ENCODE results near the gene DEPDC1. TPM values are rescaled to one million over a fixed set of nuclear protein-coding genes. Genes with fewer than 3 reads are reported as not detected.

DEPDC1 gene
- total RNA-seq, 1 donor from 2014 or later, result 2.6 TPM

DNA sequence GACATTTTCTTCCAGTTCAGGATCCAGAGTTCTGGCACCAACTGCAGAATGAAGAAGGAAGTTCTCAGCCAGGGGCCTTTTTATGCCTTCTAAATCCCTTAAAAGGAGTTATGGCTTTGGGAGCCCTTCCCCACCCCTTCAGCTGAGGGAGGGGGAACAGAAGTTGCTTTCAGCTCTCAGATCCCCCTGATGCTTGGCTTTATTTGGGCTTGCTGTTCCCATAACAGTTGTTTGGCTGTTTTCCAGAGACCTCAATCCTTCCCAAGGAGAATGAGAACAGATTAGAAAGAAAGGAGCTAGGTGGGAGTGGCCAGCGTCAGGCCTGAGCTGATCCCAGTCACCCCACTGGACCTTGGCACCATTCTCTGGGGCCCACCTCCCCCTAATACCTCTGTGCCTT is 47.0 kb downstream of the DEPDC1 start, which contains the start of gene RPE65:
RPE65 (minus strand) TSS at position 54 of the 400 bp plus-strand sequence; CDS start at position 5, 49 bp downstream.
- H3K36me3 Mint-ChIP-seq (ENCODE audit: low read depth, unreplicated experiment), result no peaks in the 10 kb centered on the region
- no peak for TF ChIP-seq EZH2 (IDR thresholded peaks at IDR 0.05; ENCODE audit: insufficient read depth, low read length)
- no peaks in the 10 kb centered on the region for H3K4me1 Mint-ChIP-seq (ENCODE audit: low read depth, unreplicated experiment)
- H3K27me3 Mint-ChIP-seq (ENCODE audit: low read depth, unreplicated experiment), result peaks cover 2% of the 10 kb centered on the region
- H3K27ac ChIP-seq (ENCODE audit: low read depth, low read length), result no peak within 1 kb of the TSS
- no peaks in the 10 kb centered on the region for H3K79me2 ChIP-seq (ENCODE audit: insufficient read depth, low read length)
- H3K4me3 ChIP-seq (ENCODE audit: insufficient read depth, low read depth, low read length), result no peak within 1 kb of the TSS
- H3K9me3 Mint-ChIP-seq (ENCODE audit: unreplicated experiment), result peaks cover 4% of the 10 kb centered on the region
- peaks cover 7% of the 10 kb centered on the region for H3K4me1 ChIP-seq (ENCODE audit: insufficient read depth, low read length)
- peak within 1 kb of the TSS; percentile 54 for H3K27ac Mint-ChIP-seq (ENCODE audit: unreplicated experiment)
- no peak within 1 kb of the TSS for H3K9ac ChIP-seq (ENCODE audit: low read length)
- no peaks in the 10 kb centered on the region for H4K20me1 ChIP-seq (ENCODE audit: insufficient read depth, low read length)
- DNase-seq (ENCODE audit: low read depth), result peak; percentile 16
- no peak for FAIRE-seq
- H3K9me3 ChIP-seq (ENCODE audit: insufficient read depth, low read depth, low read length), result no peaks in the 10 kb centered on the region
- peak within 1 kb of the TSS; percentile 0 for H2AFZ ChIP-seq (ENCODE audit: low read depth, low read length)
- H3K27me3 ChIP-seq (ENCODE audit: insufficient read depth, low read length), result no peaks in the 10 kb centered on the region
- H3K36me3 ChIP-seq (ENCODE audit: insufficient read depth, low read length), result no peaks in the 10 kb centered on the region
- no peak within 1 kb of the TSS for H3K4me2 ChIP-seq (ENCODE audit: low read length)
- H3K4me3 Mint-ChIP-seq (ENCODE audit: unreplicated experiment), result no peak within 1 kb of the TSS

DNA sequence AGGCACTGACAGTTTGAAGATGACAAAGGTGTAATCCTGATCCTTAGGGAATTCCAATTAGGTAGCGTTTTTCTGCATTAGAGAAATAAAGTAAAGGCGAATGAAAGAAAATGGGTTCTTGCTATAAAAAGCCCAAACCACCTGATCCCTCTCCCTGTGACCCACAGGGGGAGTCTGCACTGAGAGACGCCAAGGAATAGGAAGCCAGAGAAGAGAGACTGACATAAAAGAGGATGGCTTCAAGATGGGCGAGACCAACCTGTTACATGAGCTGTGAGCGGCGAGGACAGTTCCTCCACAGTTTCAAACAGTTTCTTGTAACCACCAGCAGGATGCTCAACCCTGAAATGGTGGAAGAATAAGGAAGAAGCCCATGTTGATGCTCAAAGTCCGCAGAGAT is 48.5 kb downstream of the DEPDC1 start:
- Mint-ChIP-seq H3K9me3 (ENCODE audit: unreplicated experiment) (peaks cover 2% of the 10 kb centered on the region), H3K36me3 (ENCODE audit: low read depth, unreplicated experiment) (no peaks in the 10 kb centered on the region), H3K4me1 (ENCODE audit: low read depth, unreplicated experiment) (peaks cover 2% of the 10 kb centered on the region), H3K27me3 (ENCODE audit: low read depth, unreplicated experiment) (peaks cover 2% of the 10 kb centered on the region), H3K4me3 (ENCODE audit: unreplicated experiment) (no peak overlapping the region), H3K27ac (ENCODE audit: unreplicated experiment) (no peak overlapping the region)
- H3K9ac ChIP-seq (ENCODE audit: low read length), result no peak overlapping the region
- no peak overlapping the region for H3K27ac ChIP-seq (ENCODE audit: low read depth, low read length)
- no peak for TF ChIP-seq CTCF (IDR thresholded peaks at IDR 0.05; ENCODE audit: insufficient read depth, low read depth, low read length)
- no peak for TF ChIP-seq EZH2 (IDR thresholded peaks at IDR 0.05; ENCODE audit: insufficient read depth, low read length)
- peaks cover 6% of the 10 kb centered on the region for H3K4me1 ChIP-seq (ENCODE audit: insufficient read depth, low read length)
- no peaks in the 10 kb centered on the region for H3K27me3 ChIP-seq (ENCODE audit: insufficient read depth, low read length)
- H3K4me3 ChIP-seq (ENCODE audit: insufficient read depth, low read depth, low read length), result no peak overlapping the region
- H3K9me3 ChIP-seq (ENCODE audit: insufficient read depth, low read depth, low read length), result no peaks in the 10 kb centered on the region
- H3K79me2 ChIP-seq (ENCODE audit: insufficient read depth, low read length), result no peaks in the 10 kb centered on the region
- H2AFZ ChIP-seq (ENCODE audit: low read depth, low read length), result no peak overlapping the region
- FAIRE-seq (no peak), DNase-seq (ENCODE audit: low read depth) (no peak)
- no peak overlapping the region for H3K4me2 ChIP-seq (ENCODE audit: low read length)
- H3K36me3 ChIP-seq (ENCODE audit: insufficient read depth, low read length), result no peaks in the 10 kb centered on the region
- H4K20me1 ChIP-seq (ENCODE audit: insufficient read depth, low read length), result no peaks in the 10 kb centered on the region

- DNase-seq (ENCODE audit: low read depth) (no peak), FAIRE-seq (no peak)
- Histone ChIP-seq H3K36me3 (ENCODE audit: insufficient read depth, low read length) (no peaks in the 10 kb centered on the region), H4K20me1 (ENCODE audit: insufficient read depth, low read length) (no peaks in the 10 kb centered on the region), H3K27ac (ENCODE audit: low read depth, low read length) (no peak overlapping the region), H3K4me2 (ENCODE audit: low read length) (no peak overlapping the region), H3K9me3 (ENCODE audit: insufficient read depth, low read depth, low read length) (no peaks in the 10 kb centered on the region), H2AFZ (ENCODE audit: low read depth, low read length) (no peak overlapping the region), H3K9ac (ENCODE audit: low read length) (no peak overlapping the region), H3K79me2 (ENCODE audit: insufficient read depth, low read length) (no peaks in the 10 kb centered on the region), H3K4me3 (ENCODE audit: insufficient read depth, low read depth, low read length) (no peak overlapping the region), H3K27me3 (ENCODE audit: insufficient read depth, low read length) (no peaks in the 10 kb centered on the region), H3K4me1 (ENCODE audit: insufficient read depth, low read length) (peaks cover 4% of the 10 kb centered on the region)
- Mint-ChIP-seq H3K27ac (ENCODE audit: unreplicated experiment) (no peak overlapping the region), H3K4me1 (ENCODE audit: low read depth, unreplicated experiment) (peaks cover 2% of the 10 kb centered on the region), H3K9me3 (ENCODE audit: unreplicated experiment) (peaks cover 2% of the 10 kb centered on the region), H3K27me3 (ENCODE audit: low read depth, unreplicated experiment) (peaks cover 2% of the 10 kb centered on the region), H3K36me3 (ENCODE audit: low read depth, unreplicated experiment) (no peaks in the 10 kb centered on the region), H3K4me3 (ENCODE audit: unreplicated experiment) (no peak overlapping the region)
- TF ChIP-seq CTCF (IDR thresholded peaks at IDR 0.05; ENCODE audit: insufficient read depth, low read depth, low read length), result no peak
- no peak for TF ChIP-seq EZH2 (IDR thresholded peaks at IDR 0.05; ENCODE audit: insufficient read depth, low read length)
These were observed 51.2 kb downstream of the DEPDC1 start for GRCh38 chr1:68445709-68446108.
